Activated naive CD4-positive, alpha-beta T cell treated with anti-CD3 and anti-CD28 coated beads for 36 hours (primary cell): ENCODE data around the gene FLNC. TPM values are rescaled to one million over a fixed set of nuclear protein-coding genes. Genes with fewer than 3 reads are reported as not detected.

ENCODE experiments used
- CTCF ChIA-PET: fragments of 350-600 bp; sonication (Branson Sonifier 250); formaldehyde crosslinking; loops from one replicate; lab custom pipeline; 2021; ENCODE audit warnings: antibody characterized with exemption; lab: Charles Lee
- DNase-seq: peaks from one replicate; pipeline ENCODE4 v3.0.0-alpha.2; 2020
- H3K27ac Mint-ChIP-seq: one replicate; pipeline ENCODE4 v1.8.0; 2021; ENCODE audit warnings: mild to moderate bottlenecking, mixed read lengths
- H3K27me3 Mint-ChIP-seq: one replicate; pipeline ENCODE4 v1.8.0; 2021; ENCODE audit warnings: low read depth, mixed read lengths
- H3K36me3 Mint-ChIP-seq: one replicate; pipeline ENCODE4 v1.8.0; 2021; ENCODE audit warnings: low read depth, mixed read lengths
- H3K4me1 Mint-ChIP-seq: one replicate; pipeline ENCODE4 v1.8.0; 2021; ENCODE audit warnings: low read depth, mixed read lengths
- H3K4me3 Mint-ChIP-seq: one replicate; pipeline ENCODE4 v1.8.0; 2021; ENCODE audit warnings: mild to moderate bottlenecking, moderate library complexity, mixed read lengths
- H3K9me3 Mint-ChIP-seq: one replicate; pipeline ENCODE4 v1.8.0; 2021; ENCODE audit warnings: mixed read lengths
- intact Hi-C: fragments of 100-400 bp; cut with micrococcal nuclease; formaldehyde crosslinking; loops from one replicate; pipeline ENCODE4 v1.15.1; 2023
- total RNA-seq, 2 experiments: library from RNA; stranded (reverse); gene quantifications; one replicate each; pipeline ENCODE4 v1.2.3, GENCODE V29; 2021

FLNC gene
- total RNA-seq, 2 experiments from 2014 or later = 0.02 to 0.05 TPM

GRCh38 chr7:128852537-128853254, 22.5 kb downstream of the FLNC start:
- Mint-ChIP-seq H3K36me3 (no peaks in the 10 kb centered on the region), H3K27ac (no peak overlapping the region), H3K9me3 (no peaks in the 10 kb centered on the region), H3K4me1 (no peaks in the 10 kb centered on the region), H3K4me3 (no peak overlapping the region), H3K27me3 (no peaks in the 10 kb centered on the region)
- intact Hi-C loops = no loop called here
- CTCF ChIA-PET = no interaction called here
- DNase-seq = no peak

- Mint-ChIP-seq H3K4me3 (no peak overlapping the region), H3K4me1 (no peaks in the 10 kb centered on the region), H3K27me3 (no peaks in the 10 kb centered on the region), H3K27ac (no peak overlapping the region), H3K9me3 (no peaks in the 10 kb centered on the region), H3K36me3 (no peaks in the 10 kb centered on the region)
- CTCF ChIA-PET = no interaction called here
- DNase-seq = no peak
- intact Hi-C loops = no loop called here
These were observed 23.6 kb downstream of the FLNC start for GRCh38 chr7:128853799-128854198.

DNA sequence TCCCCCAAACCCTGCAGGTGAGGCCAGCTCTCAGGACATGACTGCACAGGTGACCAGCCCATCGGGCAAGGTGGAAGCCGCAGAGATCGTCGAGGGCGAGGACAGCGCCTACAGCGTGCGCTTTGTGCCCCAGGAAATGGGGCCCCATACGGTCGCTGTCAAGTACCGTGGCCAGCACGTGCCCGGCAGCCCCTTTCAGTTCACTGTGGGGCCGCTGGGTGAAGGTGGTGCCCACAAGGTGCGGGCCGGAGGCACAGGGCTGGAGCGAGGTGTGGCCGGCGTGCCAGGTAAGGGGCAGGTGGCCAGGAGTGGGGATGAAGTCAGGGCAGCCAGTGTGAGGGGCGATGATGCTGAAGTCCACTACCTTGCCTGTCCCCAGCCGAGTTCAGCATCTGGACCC, 24.2 kb downstream of the FLNC start:
- Mint-ChIP-seq H3K36me3 (no peaks in the 10 kb centered on the region), H3K4me3 (no peak overlapping the region), H3K9me3 (no peaks in the 10 kb centered on the region), H3K4me1 (no peaks in the 10 kb centered on the region), H3K27ac (no peak overlapping the region), H3K27me3 (no peaks in the 10 kb centered on the region)
- CTCF ChIA-PET = no interaction called here
- DNase-seq = no peak
- intact Hi-C loops = no loop called here

- no peak for DNase-seq
- no peaks in the 10 kb centered on the region for H3K9me3 Mint-ChIP-seq
- CTCF ChIA-PET = no interaction called here
- H3K4me3 Mint-ChIP-seq = no peak overlapping the region
- no peaks in the 10 kb centered on the region for H3K36me3 Mint-ChIP-seq
- intact Hi-C loops = no loop called here
- no peaks in the 10 kb centered on the region for H3K4me1 Mint-ChIP-seq
- H3K27me3 Mint-ChIP-seq = no peaks in the 10 kb centered on the region
- no peak overlapping the region for H3K27ac Mint-ChIP-seq
These were observed 25.4 kb downstream of the FLNC start for GRCh38 chr7:128855559-128855958.

DNA sequence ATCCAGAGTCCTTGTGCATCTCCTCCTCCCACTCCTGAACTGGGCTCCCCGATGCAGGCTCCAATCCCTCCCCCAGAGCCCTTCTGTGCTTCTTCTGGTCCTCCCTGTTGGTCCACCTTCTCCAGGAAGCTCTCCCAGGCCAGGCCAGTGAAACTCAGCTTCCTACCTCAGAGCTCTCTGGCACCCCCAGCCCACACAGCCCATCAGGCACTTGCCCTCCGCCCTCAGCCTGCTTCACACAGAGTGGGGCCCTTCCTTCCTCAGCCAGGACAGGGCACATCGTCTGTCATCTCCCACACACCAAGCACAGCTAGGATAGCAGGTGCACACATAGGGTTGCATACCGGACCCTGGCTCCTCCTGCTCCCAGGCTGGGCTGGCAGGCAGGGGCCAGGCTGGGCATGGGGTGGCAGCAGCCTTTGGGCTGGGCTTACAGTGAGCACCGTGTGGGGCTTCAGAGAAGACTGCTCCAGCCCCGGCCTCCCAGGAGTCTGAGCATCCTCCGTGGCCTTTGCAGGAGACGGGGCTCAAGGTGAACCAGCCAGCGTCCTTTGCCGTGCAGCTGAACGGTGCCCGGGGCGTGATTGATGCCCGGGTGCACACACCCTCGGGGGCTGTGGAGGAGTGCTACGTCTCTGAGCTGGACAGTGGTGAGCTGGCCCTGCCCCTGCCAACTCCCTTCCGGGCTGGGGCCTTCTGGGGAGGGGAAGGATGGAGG, 26.0 kb downstream of the FLNC start:
- Mint-ChIP-seq H3K9me3 (no peaks in the 10 kb centered on the region), H3K27me3 (no peaks in the 10 kb centered on the region), H3K4me3 (no peak overlapping the region), H3K27ac (no peak overlapping the region), H3K4me1 (no peaks in the 10 kb centered on the region), H3K36me3 (no peaks in the 10 kb centered on the region)
- CTCF ChIA-PET = no interaction called here
- DNase-seq = no peak
- intact Hi-C loops = no loop called here

DNA sequence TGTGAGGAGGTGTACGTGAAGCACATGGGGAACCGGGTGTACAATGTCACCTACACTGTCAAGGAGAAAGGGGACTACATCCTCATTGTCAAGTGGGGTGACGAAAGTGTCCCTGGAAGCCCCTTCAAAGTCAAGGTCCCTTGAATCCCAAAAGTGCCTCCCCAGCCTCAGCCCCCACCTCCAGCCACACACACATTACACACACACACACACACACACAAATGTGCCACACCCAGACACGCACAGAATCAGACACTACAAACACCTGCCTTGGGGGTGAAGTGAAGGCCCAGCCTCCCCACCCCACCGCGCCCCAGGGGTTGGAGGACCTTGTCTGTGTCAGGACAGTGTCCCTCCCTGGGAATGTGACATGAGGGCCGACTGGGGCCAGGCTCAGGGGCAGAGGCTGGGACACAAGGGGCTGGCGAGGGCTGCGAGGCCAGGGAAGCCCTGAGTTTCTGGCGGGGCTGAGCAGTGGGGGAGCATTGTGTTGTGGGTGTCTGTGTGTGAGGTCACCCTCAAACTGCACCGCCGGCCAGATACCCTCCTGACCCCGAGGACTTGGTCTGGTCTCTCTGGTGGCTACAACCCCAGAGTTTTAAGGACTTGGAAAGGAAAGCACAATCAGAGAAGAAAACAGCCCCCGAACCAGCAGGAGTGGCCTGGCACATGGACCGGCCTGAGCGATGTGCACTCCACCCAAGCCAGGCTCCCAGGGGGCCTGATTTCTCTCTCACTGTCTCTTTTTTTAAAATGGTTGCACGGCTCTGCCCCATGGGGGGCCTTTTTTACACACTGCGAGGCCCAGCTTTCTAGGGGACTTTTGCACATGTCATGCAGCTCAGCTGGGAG, 28.4 kb downstream of the FLNC start:
- no peak for DNase-seq
- H3K27me3 Mint-ChIP-seq = no peaks in the 10 kb centered on the region
- H3K4me3 Mint-ChIP-seq = no peak overlapping the region
- H3K36me3 Mint-ChIP-seq = no peaks in the 10 kb centered on the region
- peaks cover 6% of the 10 kb centered on the region for H3K4me1 Mint-ChIP-seq
- intact Hi-C loops = no loop called here
- CTCF ChIA-PET = interaction anchor here (0.6 to 2.2 kb wide), 3 partner anchors 25 to 158 kb away, joined by 3 to 14 read pairs (median 5); no protein-coding TSS in a partner anchor
- no peak overlapping the region for H3K27ac Mint-ChIP-seq
- H3K9me3 Mint-ChIP-seq = no peaks in the 10 kb centered on the region

GRCh38 chr7:128859232-128860157, 29.3 kb downstream of the FLNC start:
- Mint-ChIP-seq H3K27me3 (no peaks in the 10 kb centered on the region), H3K4me1 (peaks cover 10% of the 10 kb centered on the region), H3K36me3 (no peaks in the 10 kb centered on the region), H3K27ac (no peak overlapping the region), H3K4me3 (no peak overlapping the region), H3K9me3 (no peaks in the 10 kb centered on the region)
- CTCF ChIA-PET = interaction anchor here (0.5 to 2.2 kb wide), 5 partner anchors 21 to 159 kb away, joined by 3 to 14 read pairs (median 3); no protein-coding TSS in a partner anchor
- intact Hi-C loops = no loop called here
- no peak for DNase-seq

DNA sequence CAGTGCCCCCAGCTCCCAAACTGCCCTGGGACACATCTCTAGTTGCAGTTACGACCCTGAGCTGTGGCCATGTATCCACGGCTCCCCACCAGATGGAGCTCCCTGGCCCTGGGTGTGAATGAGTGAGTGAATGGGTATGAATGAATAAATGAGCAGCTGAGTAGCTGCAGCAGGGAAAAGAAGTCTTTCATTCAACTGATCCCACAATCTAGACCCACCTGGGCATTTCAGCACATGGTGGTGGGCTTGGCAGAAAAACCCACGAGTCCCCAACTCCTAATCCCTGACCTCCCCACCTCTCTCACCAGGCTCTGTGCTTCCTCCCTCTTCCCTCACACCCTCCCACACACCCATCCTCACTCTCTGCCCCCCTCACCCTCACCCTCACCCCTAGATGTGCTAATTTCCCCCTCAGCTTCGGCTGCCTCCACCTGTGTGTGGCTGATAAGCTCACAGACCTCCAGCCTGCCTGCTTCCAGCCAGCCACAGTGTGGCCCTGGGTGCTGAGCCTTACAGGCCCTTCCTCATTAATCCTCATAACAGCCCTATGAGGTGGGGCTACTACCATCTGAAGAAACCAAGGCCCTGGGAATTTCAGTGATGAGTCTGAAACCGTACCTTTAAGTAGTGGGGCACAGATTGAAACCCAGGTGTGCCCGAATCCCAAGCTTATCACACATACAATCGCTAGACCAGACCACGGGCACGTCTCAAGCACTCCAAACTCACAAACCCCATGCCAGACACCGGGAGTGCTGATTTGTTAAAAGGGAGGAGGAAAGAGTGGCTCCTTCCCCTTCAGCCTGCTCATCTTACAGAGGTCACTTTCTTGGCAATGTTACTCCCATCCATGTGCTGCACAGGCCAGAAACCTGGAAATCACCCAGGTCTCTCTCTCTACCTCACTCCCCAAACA, 30.2 kb downstream of the FLNC start:
- Mint-ChIP-seq H3K4me3 (no peak overlapping the region), H3K4me1 (peaks cover 13% of the 10 kb centered on the region), H3K27ac (no peak overlapping the region), H3K36me3 (peaks cover under 1% of the 10 kb centered on the region), H3K9me3 (no peaks in the 10 kb centered on the region), H3K27me3 (no peaks in the 10 kb centered on the region)
- CTCF ChIA-PET = interaction anchor here (0.6 to 2.2 kb wide), 5 partner anchors 20 to 58 kb away, joined by 3 to 14 read pairs (median 3); no protein-coding TSS in a partner anchor
- DNase-seq = no peak
- intact Hi-C loops = no loop called here

DNA sequence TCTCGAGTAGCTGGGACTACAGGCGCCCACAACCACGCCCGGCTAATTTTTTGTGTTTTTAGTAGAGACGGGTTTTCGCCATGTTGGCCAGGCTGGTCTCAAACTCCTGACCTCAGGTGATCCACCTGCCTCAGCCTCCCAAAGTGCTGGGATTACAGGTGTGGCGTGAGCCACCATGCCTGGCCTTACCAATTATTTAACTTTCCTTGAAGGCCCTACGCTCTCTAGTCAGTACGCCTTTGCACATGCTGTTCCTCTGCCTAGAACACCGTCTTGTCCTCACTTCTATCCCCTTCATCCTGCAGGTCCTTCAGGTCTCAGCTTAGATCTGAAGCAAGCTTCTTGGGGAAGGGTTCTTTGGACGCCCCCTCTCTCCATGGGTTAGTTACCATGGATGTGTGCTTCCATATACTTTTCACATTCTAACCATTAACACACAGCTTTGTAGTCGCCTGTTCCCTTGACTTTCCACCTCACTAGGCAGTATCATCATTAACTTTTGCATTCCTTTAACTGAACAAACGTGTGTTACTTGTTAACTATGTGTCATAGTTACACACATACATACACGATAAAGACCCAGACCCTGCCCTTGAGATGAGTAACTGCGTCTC, 31.9 kb downstream of the FLNC start:
- intact Hi-C loops = loop anchor here (1.0 to 2.0 kb wide), 8 partner anchors 8 to 455 kb away; partner anchors contain the start of genes CALU, CCDC136, HILPDA and TNPO3
- H3K9me3 Mint-ChIP-seq = no peaks in the 10 kb centered on the region

More for the DNA sequence above, 31.9 kb downstream of the FLNC start:
- no peak for DNase-seq
- Mint-ChIP-seq H3K27me3 (no peaks in the 10 kb centered on the region), H3K4me3 (peak overlapping the region; percentile 91), H3K4me1 (peaks cover 15% of the 10 kb centered on the region), H3K27ac (peak overlapping the region; percentile 84), H3K36me3 (peaks cover 3% of the 10 kb centered on the region)
- CTCF ChIA-PET = interaction anchor here (0.7 to 4.0 kb wide), 11 partner anchors 8 to 229 kb away, joined by 3 to 25 read pairs (median 3); no protein-coding TSS in a partner anchor
